HG02981 (cell line): Measurements from ENCODE around the gene EBF4.
"Not testable (repeated sequence)": the region's sequence is repeated elsewhere in the genome, so short reads cannot be mapped to it uniquely, and the experiment has no call there.

ENCODE experiments used
- ATAC-seq: cut with Tn5 transposase; IDR thresholded peaks from one replicate; pipeline ENCODE4 v1.9.1; 2021; ENCODE audit warnings: mild to moderate bottlenecking, moderate library complexity; ENCODE audit not compliant: unreplicated experiment

The EBF4 gene

GRCh38 chr20:2807929-2808328, 115.3 kb downstream of the EBF4 start:
- ATAC-seq, result not testable (repeated sequence)

- no peak for ATAC-seq
Observed at GRCh38 chr20:2809690-2810089, 117.1 kb downstream of the EBF4 start.
